Activated CD4-positive, alpha-beta T cell treated with anti-CD3 and anti-CD28 coated beads for 4 hours (primary cell): ENCODE measurements around the gene BRD7.
A peak's percentile ranks its signal among the peaks of the same experiment; 100 is the strongest.

Experiments used
- DNase-seq, 2 donors: peaks; one replicate each; pipeline ENCODE4 v3.0.0-alpha.2; 2020

BRD7 gene

DNA sequence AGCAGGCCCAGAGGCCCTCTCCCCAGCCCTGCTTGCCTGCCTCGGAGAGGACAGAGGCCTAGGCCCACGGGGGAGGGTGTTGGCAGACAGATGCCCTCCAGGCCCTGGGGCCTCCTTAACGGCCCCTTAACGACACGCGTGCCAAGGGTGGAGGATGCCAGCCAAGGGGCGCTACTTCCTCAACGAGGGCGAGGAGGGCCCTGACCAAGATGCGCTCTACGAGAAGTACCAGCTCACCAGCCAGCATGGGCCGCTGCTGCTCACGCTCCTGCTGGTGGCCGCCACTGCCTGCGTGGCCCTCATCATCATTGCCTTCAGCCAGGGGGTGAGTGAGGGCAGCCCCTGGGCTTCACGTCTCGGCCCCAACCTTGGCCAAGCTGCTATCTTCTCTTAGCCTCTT lies 80.8 kb downstream of the BRD7 start:
- DNase-seq: no peak

DNA sequence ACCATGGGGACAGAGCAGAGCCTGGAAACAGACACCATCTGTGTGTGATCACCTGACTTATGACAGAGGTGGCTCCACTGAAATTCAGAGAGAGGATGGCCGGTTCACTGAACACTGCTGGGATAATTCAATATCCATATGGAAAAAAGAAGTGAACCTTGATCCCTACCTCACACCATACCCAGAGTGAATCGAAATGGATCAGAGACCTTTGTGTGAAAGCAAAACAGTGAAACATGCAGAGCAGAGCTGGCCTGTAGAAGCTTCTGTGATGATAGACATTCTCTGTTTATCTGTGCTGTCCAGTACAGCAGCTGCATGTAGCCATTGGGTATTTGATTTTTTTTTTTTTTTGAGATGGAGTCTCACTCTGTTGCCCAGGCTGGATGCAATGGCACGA lies 82.1 kb downstream of the BRD7 start:
- DNase-seq: no peak

DNA sequence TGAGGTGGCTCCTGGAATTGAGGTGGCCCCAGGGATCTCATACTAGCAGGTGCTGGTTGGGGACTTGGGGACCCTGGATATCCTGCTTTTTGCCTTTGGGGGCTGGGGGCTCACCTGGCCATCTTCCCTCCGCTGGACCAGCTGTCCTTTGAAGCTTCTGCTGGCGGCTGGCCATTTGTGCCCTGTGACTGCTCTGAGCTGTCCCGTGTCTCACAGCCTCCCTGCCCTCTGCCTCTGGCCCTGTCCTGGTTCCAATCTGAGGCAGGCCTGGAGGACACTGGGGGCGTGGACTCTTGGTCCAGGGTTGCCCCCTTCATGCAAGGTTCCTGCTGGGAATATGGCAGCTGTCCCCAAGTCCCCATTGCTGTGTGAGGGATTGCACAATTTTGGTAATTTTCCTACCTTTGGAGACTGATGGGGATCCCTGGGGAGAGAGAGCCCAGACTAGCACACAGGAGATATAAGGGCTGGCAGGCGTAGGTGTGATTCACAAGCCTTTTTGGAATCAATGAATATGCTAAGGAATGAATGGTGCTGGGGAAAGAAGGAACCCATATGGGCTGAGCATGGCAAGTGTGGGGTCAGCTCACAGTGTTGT lies 83.3 kb downstream of the BRD7 start:
- DNase-seq: no peak

DNA sequence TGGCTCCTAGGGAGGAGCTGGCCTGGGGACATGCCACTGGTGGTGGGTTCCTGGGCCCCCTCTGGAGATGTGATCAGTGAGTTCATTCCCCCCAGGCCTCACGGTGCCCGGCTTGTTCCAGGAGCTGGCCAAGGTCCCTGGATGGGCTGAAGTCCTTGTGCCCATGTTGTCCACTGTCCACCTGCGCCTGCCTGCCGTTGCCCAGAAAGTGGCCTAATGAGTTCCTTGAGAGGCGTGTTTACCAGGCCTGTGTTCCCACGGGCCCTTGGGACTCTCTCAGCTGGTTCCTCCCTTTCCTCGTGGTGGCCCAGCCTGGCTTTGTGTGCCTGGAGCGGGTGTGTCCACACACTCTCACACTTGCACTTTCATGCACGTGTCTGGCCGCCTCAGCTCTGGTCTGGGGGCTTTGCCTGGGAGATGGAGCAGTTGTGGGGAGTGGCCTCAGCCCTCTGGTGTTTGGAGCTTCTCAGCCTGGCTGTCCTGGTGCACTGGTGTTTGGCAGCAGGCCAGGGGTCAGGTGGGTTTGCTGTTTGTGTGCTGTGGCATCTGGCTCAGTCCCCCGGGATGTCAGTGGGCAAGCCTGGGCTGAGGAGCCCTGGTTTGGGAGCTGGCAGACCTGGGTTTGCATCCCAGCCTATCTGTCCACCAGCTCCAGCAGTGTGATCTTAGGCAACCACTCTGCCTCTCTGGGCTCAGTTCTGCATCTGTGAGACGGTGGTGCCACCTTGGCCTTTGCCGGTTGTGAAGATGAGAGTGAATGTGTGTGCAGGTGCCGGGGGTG lies 84.5 kb downstream of the BRD7 start:
- DNase-seq: no peak

DNA sequence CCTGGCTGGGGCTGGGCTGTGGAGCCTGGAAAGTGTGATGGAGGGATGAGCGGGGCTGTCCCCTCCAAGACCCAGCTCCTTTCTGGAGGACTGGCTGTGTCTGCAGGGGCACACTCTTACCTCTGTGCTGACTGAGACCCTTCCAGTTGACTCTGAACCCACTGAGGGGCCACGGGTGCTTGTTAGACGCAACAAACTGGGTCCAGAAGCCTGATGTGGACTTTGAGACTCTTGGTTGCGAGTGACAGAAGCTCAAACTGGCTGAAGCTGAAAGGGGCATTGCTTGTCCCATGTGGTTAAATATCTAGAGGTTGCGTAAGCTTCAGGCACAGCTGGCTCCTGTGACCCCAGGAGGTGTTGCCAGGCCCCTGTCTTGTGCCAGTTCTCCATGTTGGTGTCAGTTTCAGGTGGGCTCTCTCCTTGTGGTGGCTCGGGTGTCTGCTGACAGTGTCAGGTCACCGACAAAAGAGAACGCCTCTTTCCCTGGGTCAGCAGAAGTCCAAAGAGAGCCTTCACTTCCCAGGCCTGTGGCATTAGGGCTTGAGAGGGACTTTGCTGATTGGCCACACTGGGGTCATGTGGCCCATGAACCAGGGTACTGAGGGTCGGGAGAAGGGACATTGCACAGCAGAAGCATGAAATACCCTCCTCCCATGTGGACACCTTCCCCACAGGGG lies 85.7 kb downstream of the BRD7 start:
- no peak for DNase-seq

DNA sequence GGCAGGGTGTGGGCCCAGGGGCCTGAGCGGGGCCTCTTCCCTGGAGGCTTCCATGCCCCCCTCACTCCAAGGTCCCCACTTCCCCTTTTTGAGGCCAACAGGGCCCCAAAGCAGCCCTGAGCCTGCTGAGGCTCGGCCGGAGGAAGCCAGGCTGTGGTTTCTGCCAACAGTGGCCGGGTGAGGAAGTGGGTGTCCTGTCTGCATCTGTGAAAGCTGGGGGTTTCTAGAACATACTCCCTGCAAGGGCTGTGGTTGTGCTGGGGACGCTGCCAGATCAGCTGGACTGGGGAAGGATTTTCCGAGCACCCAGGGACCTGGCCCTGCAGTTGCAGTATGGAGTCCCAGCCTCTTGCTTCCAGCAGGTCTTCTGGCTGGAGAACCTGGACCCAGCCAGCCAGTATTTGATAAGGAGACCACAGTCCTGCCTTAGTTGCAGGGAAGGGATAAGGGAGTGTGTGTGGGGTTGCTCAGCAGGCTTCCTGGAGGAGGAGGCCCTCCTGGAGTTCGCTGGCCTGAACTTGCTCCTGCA lies 86.7 kb downstream of the BRD7 start:
- DNase-seq: peak in 1 of 2 donors; percentile 43

DNA sequence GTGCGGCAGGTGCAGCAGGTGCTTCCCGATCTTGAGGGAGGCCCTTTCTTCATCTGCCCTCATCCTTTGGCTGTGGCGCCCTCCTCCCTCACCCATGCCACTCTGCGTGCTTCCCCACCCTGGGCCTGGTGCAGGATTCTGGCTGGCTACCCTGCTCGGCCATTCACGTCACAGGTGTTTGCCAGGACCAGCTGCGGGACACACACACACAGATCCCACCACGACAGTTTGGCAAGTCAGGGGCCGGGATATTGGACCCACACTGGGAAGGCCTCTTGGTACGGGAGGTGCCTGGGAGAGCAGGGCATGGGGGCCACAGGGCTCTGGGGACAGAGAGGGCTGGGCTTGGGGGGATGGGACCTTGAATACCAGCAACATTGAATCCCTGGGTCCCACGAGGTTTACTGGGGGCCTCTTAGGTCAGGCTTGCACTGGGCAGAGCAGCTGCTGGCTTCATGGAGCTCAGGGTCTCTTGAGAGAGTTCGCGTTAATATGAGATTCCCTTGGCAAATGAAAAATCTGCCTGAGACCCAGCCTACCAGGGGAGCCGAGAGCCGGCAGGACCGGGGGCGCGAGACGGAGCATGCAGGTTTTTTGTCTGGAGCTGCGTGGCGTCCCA lies 87.3 kb downstream of the BRD7 start:
- DNase-seq: no peak

DNA sequence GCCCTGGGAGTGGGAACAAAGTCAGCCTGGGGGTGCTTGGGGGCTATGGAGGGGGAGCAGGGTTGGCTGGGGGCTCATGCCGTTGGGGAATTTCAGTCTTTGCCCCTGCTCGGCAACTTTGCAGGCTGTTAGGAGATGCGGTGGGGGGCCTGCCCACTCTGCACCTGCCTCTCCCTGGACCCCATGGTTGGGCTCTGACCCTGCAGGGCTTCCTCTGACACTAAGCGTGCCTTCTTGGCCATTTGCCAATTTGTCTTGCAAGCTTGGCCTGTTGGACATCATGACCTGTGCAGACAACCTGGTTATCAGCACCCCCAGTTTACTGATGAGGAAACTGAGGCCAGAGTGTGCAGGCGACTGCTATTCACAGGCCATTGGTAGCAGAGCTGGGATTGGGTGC lies 87.9 kb downstream of the BRD7 start:
- DNase-seq: no peak

DNA sequence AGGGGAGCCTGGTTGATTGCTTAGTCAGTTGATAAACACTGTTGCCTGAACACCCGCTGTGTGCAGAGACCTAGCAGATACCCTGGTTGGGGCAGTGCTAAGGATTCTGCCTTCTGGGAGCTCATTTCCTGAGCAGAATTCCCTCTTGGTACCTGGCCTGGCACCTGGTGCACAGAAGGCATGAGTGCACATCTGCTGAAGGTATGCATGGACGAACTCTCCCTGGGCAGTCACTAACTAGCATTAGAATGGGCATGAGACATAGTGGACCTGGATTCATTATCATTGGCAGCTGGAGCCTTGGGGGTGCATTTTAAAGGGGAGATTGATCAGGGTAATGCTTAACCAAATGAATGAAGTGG lies 89.3 kb downstream of the BRD7 start:
- DNase-seq: no peak

DNA sequence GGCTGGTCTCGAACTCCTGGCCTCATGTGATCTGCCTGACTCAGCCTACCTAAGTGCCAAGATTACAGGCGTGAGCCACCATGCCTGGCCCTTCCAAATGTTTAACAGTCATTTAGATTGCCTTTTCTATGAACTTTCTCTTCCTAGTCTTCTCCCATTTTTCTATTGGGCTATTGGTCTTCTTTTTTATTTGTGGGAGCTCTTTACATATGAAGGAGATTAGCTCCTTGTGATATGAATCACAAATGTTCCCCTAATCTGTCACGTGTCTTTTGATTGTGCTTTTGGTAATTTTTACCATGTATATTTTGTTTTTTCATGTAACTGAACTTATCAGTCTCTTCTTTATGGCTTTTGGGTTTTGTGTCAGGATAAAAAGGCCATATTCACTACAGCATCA lies 90.5 kb downstream of the BRD7 start:
- DNase-seq: no peak

DNA sequence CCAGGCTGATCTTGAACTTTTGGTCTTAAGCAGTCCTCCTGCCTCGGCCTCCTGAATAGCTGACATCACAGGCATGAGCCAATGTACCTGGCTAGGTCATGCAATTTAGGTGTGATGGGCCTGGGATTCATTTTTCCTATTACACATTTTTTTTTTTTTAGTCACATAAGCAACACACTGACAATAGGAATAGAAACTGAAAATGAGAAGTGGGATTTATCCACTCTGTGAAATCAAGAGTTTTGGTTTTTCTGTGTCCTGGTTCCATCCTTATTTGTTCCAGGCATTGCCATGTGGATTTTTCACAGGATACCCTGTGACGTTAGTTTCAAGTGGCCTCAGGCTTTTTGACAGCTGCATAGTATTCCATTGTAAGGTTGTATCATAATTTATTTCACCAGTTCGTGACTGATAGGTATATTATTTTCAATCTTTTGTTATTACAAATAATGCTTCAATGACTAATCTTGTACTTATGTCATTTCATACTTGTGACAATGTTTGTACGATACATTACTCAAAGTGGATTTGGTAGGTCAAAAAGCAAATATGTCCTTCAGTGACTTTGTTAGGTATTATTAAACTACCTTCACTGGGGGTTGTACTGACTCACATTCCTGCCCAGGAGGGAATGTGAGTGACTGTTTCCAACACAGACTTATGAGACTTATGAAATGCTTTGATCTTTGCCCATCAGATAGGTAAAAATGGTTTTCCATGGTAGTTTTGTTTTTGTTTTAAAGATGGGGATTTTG lies 91.8 kb downstream of the BRD7 start:
- peak in 1 of 2 donors; percentile 33 for DNase-seq

DNA sequence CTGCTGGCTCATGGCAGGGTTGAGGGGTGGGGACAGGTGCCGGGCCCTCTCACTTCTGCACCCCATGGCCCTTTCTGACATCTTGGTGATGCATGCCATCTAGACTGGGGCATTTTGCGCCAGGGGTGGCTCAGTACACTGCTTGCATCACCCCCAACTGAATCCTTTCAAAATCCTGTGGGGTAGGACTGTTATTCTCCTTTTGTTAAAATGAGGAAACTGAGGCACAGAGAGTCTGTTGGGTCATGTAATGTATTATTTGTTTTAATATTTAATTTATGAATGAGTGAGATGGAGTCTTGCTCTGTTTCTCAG lies 92.5 kb downstream of the BRD7 start:
- no peak for DNase-seq

DNA sequence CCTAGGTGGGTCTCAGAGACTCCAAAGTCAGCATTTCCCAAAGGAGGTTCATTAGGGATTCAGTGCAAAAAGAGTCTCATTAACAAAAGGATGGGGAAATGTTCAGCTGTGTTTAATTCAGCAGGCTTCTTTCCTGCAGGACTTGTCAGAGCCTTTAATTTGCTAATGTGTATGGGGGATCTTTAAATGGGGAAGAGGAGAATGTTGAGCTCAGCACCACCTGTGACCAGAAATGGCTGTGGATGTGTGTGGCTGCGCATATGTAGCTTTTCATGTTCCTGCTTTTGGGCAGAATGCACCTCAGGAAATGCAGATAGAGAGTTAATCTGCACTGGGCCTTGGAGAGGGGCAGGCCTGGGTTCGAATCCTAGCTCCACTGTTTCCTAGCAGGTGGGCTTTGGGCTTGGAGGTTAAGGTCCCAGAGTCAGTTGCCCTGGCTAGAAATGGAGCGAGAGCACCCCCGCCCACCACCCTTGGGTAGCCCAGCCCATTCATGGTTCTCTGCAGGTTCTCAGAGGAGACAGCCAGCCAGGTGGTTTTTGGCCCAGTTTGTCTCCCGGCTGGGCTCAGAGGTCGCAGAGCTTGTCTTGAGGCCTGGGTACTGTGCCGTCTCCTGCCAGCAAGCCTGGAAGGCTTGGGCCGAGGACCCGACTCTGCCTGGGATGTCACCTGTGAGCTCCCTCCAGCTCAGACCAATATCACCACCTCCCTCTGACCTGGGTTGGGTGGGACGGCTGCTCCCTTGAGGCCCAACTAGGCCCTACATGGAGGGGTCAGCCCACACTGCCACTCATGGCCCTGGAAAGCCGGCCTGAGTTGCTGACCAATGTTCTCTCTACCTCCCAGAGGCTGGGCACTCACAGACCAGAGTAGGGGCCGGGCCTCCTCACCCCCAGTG lies 93.1 kb downstream of the BRD7 start:
- no peak for DNase-seq

DNA sequence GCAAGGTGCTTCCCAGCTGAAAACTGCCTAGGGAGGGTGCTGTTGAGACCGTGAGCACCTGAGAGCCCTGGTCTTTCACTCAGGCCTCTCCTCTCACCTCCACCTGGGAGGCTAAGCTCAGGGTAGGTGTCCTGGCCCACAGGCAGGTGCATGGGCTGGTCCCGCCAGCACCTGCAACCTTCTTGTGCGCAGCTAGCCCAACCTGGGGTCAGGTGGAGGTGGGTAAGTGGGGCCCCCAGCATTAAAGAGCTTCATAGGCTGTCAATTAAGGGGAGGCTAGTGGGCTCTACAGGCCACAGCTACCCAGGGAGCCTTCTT lies 93.7 kb downstream of the BRD7 start:
- no peak for DNase-seq

DNA sequence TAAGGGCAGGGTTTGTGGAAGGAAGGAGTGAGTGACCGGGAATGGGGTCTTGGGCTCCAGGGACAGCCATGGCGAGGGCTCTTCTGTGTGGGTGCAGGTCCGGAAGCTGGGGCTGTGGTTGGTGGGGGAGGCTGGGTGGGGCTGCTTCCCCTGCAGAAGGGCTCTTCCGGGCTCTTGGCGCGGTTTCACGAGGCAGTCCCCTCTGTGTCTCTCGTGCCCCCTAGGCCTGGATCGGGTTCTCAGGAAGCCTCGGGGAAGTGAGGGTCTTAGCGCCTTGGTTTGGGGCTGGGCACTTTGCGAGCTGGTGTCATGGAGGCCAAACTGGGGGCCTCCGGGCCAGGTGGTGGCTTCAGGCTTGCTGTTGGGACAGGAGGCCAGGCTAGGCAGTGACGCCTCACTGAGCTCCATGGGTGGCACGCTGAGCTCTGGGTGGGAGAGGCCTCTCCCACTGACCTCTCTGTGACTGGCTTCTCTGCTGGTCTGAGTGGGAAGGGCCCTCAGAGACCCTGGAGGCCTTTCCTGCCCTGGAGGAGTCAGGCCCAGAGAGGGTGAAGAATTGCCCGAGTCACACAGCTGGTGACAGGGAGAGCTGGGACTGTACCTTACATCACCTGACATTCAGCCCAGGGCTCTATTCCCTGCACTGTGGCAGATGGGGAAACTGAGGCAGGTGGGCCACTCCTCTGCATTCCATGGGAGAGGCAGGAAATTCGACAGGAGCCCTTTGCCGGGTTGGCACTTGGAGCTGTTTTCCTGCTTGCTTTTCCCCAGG lies 94.3 kb downstream of the BRD7 start:
- DNase-seq: peak in 1 of 2 donors; percentile 48

DNA sequence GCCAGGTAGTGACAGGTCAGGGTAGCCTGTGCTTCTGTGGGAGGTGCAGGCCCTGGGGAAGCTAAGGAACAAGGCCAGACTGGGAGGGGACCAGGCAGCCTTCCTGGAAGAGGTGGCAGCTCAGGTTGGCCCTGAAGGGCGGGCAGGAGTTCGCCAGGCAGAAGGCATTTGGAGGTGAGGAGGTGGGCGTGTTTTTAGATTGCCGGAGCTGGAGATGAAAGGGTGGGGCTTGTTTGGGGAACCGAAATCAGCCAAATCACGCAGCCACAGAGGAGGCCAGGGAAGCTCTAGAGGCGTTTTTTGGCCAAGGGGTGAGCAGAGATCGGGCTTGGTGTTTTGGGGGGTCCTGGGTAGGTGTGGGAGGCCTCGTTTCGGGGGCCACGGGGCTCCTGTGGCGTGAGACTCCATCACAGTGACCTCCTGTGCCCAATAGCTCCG lies 94.9 kb downstream of the BRD7 start:
- DNase-seq: peak in 1 of 2 donors; percentile 36

DNA sequence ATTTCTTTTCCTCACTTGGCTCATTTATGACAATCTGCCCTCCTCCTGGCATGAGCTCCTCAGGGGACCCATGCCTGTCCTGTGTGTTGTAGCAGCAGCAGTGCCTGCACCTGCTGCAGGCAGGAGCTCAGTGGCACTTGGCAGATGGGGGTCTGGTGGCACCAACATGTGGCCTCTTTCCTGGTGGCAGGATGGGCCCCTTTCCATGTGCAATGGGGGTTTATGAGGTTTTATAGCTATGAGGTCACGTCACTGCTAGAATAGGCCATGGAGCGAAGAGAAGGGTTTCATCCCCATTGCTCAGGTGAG lies 95.5 kb downstream of the BRD7 start:
- no peak for DNase-seq

DNA sequence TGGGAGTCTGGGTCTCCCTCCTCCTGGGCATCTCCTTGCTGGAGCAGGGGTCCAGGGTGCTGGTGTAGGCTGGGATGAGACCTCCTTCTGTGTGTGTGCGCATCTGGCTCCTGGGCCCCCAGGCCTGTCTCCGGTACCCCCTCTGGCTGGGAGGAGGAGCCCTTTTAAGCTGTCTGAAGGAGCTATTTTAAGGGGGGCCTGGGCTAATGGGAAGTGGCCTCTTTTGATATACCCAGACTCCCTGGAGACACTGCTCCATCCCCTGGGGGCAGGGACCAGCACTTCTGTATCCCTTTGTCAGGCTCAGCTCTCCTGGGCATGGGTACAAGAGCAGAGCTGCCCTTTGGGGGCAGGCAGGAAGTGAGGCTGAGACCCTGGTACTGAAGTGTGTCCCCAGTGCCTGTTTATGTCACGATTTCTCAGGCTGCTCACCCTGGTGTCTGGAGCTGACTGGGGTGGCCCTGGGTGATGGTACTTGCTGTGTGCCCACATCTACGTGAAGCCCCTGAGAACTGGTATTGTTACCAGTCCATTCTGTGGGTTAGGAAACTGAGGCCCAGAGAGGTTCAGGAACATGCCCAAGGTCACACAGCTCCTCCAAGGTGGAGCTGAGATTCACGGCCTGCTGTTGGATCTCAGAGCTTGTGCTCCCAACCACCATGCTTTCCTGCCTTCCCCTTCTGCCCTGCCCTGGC lies 96.0 kb downstream of the BRD7 start:
- DNase-seq: no peak

DNA sequence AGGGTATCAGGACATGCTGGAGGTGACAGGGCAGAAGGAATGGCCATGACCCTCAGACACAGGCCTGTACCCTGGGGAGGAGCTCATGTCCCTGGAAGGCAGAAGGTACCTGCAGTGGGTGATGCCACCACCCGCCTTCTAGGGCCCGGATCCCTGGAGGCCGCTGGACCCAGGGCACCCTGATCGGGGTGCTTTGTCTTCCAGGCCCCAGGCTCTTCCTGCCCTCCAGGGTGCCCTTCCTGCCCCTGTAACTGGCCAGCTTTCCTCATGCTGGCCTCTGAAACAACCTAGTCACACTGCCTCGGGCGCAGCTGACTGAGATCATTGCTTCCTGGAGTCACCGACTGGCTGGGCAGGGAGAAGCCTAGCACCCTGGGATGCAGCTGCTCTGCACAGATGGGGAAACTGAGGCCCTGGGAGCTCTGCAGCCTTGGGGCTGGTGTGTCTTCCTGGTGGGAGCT lies 96.6 kb downstream of the BRD7 start:
- DNase-seq: no peak

DNA sequence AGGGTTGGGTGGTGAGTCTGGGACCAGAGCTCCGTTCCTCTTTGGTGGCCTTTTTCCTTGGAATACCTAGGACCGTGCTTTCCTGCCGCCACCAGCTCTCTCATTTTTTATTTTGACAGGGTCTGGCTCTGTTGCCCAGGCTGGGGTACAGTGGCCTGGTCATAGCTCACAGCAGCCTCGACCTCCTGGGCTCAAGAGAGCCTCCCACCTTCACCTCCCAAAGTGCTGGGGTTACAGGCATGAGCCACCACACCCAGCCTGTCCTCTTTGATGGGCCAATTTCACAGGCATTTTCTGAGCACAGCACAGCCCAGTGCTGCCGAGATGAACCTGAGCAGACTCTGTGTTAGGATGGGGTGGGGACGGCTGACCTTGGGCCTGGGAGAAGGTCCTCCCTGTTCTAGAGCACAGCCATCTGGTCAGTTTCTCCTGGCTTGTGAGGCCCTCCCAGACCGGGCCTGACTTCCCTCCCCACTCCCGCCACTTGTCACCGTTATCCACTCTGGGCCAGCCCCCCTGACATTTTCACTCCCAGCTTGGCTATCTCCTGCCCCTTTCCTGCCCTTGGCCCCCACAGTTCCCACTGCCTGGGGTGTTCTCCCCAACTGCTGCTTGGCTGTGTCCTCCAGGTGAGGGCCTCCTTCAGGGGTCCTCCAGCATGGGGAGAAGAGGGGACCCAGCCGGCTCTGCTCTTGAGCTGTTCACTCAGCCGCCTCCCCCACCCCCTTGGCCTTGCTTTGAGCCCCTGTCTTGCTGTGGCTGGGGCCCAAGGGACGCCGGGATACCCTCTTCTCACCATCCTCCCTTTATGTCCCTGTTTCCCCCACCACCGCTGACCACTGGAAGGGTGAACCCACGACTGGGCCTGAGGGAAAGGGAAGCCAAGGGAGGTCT lies 97.4 kb downstream of the BRD7 start:
- DNase-seq: no peak
